IPS DF 6.9 (cell line): Measurements from ENCODE around the gene ROBO4.

Source experiments
- DNase-seq: peaks from one replicate; pipeline ENCODE4 v3.0.0-alpha.2; 2013; ENCODE audit warnings: low read depth, low spot score
- H3K27ac ChIP-seq: one replicate; pipeline ENCODE4 v1.5.1; 2013; ENCODE audit warnings: low read length, control low read depth
- H3K27me3 ChIP-seq: 2 replicates; pipeline ENCODE4 v1.6.1; 2013; ENCODE audit warnings: mild to moderate bottlenecking, low read length; ENCODE audit not compliant: control insufficient read depth, insufficient read depth
- H3K36me3 ChIP-seq: 2 replicates; pipeline ENCODE4 v1.6.1; 2013; ENCODE audit warnings: low read length; ENCODE audit not compliant: control insufficient read depth, insufficient read depth
- H3K4me1 ChIP-seq: 2 replicates; pipeline ENCODE4 v1.6.1; 2013; ENCODE audit warnings: low read length; ENCODE audit not compliant: control insufficient read depth, insufficient read depth
- H3K4me3 ChIP-seq: 2 replicates; pipeline ENCODE4 v1.5.1; 2013; ENCODE audit warnings: mild to moderate bottlenecking, low read length
- H3K9me3 ChIP-seq: 2 replicates; pipeline ENCODE4 v1.6.1; 2013; ENCODE audit warnings: low read length, inconsistent platforms; ENCODE audit not compliant: control insufficient read depth, insufficient read depth
- WGBS: extraction: QIAGEN DNeasy Blood & Tissue Kit; methylation state at CpG from one replicate; pipeline ENCODE4 v1.1.7; 2013; ENCODE audit warnings: mixed read lengths, missing lambda C conversion rate; ENCODE audit not compliant: insufficient read length, insufficient coverage; 5-methylcytosine and 5-hydroxymethylcytosine counted together

The ROBO4 gene

DNA sequence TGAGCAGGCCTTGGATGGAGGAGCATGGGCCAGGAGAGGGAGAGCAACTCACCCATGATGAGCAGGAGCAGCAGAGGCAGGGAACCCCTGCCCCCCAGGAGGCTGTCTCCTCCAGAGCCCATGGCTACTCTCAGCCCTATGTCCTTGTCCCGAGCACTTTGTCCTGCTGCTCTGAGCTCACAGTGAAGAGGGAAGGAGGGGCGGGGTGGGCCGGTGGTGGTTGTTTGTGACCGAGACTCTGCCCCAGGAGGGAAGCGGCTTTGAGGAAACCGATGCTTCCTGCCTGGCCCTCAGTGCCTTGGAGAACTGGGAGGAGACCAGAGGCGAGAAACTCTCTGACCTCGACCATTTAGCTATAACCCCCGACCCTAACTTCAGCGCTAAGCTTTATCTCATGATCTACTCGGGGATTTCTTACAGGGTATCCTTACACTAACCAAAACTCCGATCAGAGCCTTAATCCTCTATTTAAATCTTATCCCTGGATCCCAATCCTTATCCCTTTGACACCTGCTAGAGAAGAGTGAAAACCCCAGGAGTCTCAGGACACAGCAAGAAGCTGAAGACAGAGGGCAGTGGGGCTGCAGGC is at the start of gene ROBO4:
Gene ROBO4, minus strand, starts transcription at position 192 of the 589 bp plus-strand sequence. Its CDS starts 70 bp downstream, at position 122.
- no peak for DNase-seq
- H3K27ac ChIP-seq, result no peak within 1 kb of the TSS
- no peaks in the 10 kb centered on the region for H3K27me3 ChIP-seq
- H3K9me3 ChIP-seq, result no peaks in the 10 kb centered on the region; the same call in 1 of the 2 replicates
- H3K4me3 ChIP-seq, result no peak within 1 kb of the TSS
- no peaks in the 10 kb centered on the region for H3K36me3 ChIP-seq
- no CpG with 5 or more reads among the region's 12 CpGs for WGBS
- H3K4me1 ChIP-seq, result no peaks in the 10 kb centered on the region

DNA sequence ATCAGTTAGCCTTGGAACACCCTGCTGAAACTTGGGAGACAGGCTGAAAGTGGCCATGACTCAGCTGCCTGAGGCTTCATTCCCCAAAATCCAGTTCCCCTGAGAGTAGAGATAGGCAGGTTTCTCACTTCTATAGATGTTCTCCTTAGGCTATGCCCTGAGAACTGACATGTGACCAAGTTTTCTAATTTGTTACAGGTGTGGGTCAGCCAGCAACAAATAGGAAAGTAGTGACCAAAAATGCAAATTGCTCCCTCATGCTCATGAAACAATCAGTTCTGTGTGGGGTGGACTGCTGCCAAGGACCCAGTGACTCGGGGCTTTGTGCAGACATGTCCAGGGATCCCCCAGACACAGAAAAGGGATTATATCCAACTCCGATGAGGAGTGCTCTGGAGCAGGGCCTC is 49.1 kb upstream of the ROBO4 start:
- Histone ChIP-seq H3K4me3 (no peak overlapping the region), H3K36me3 (no peaks in the 10 kb centered on the region), H3K27me3 (no peaks in the 10 kb centered on the region), H3K4me1 (no peaks in the 10 kb centered on the region), H3K9me3 (no peaks in the 10 kb centered on the region), H3K27ac (no peak overlapping the region)
- WGBS, result no CpG with 5 or more reads among the region's 2 CpGs
- no peak for DNase-seq

DNA sequence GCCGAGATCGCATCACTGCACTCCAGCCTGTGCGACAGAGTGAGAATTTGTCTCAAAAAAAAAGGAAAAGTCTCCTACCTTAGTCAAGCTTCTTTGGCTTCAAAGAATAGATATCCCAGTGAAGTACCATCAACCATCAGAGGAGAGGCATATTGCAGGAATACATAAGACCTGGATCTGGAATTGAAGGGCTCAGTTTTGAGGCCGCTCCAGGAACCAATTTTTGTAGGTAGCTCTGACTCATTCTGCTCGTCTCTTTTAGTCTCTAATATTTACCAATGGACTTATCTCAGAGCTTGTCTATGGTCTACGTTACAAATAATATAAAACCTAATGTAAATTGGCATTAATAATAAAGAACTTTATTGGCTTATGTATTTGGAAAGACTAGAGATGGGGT is 48.2 kb upstream of the ROBO4 start:
- WGBS, result no CpG with 5 or more reads among the region's 6 CpGs
- H3K36me3 ChIP-seq, result no peaks in the 10 kb centered on the region
- no peaks in the 10 kb centered on the region for H3K27me3 ChIP-seq
- H3K9me3 ChIP-seq, result no peaks in the 10 kb centered on the region
- no peak for DNase-seq
- H3K4me3 ChIP-seq, result no peak overlapping the region
- no peaks in the 10 kb centered on the region for H3K4me1 ChIP-seq
- no peak overlapping the region for H3K27ac ChIP-seq

DNA sequence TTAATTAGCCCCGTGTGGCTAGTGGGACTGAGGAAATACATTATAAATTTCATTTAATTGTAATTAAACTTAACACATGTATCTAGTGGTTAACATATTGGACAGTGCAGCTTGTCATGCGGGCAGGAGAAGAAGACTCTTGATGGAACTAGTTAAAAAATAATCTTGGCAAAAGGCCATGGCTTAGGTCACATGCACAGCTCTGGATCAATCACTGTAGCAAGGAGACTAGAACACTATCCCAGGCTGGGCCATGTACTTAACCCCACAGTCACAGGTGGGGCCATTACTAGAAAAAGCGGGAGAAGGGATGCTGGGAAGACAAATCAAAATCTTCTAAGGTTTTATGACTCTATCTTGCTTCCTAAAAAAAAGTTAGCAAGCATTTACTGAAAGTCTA is 46.9 kb upstream of the ROBO4 start:
- Histone ChIP-seq H3K4me1 (no peaks in the 10 kb centered on the region), H3K9me3 (no peaks in the 10 kb centered on the region), H3K27me3 (no peaks in the 10 kb centered on the region), H3K27ac (no peak overlapping the region), H3K4me3 (no peak overlapping the region), H3K36me3 (no peaks in the 10 kb centered on the region)
- no peak for DNase-seq
- WGBS, result no CpG with 5 or more reads among the region's 3 CpGs

DNA sequence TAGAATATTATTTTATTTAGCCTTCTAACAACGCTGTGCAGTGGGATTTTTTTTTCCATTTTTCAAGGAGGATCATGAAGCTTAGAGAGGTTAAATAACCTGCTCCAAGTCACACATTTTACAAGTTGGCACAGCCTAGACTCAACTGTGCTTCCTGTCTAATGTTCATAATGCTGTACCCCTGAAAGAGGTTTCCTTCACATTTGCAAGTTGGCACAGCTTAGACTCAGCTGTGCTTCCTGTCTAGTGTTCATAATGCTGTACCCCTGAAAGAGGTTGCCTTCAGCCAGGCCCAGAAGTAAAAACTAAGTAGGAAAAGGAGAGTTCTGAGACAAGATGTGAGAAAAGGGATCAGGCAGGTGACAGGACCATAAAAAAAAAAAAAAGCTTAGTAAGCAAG is 46.1 kb upstream of the ROBO4 start:
- no peaks in the 10 kb centered on the region for H3K36me3 ChIP-seq
- no peak for DNase-seq
- no peaks in the 10 kb centered on the region for H3K27me3 ChIP-seq
- no peaks in the 10 kb centered on the region for H3K9me3 ChIP-seq
- H3K4me1 ChIP-seq, result no peaks in the 10 kb centered on the region
- no CpG with 5 or more reads among the region's 1 CpG for WGBS
- H3K4me3 ChIP-seq, result no peak overlapping the region
- H3K27ac ChIP-seq, result no peak overlapping the region

DNA sequence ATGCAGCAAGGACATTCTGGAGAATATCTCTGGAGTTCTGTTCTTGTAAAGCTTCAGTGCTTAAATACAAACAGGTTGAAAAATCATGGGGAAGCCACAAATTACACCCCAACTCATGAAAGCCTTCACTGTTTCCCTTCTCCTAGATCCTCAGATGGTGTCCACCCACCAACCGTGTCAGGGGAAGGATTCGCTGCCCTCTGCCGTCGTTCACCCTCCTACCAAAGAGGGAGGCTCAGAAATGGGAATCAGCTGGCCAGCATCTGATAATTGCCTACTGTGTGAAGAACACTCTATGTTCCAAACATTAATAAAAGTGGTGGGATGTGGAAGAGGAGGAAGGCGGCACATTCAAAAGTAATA is 45.6 kb upstream of the ROBO4 start:
- H3K9me3 ChIP-seq, result no peaks in the 10 kb centered on the region
- H3K4me1 ChIP-seq, result no peaks in the 10 kb centered on the region
- no CpG with 5 or more reads among the region's 5 CpGs for WGBS
- no peak for DNase-seq
- H3K36me3 ChIP-seq, result no peaks in the 10 kb centered on the region
- H3K27ac ChIP-seq, result no peak overlapping the region
- no peaks in the 10 kb centered on the region for H3K27me3 ChIP-seq
- H3K4me3 ChIP-seq, result no peak overlapping the region

DNA sequence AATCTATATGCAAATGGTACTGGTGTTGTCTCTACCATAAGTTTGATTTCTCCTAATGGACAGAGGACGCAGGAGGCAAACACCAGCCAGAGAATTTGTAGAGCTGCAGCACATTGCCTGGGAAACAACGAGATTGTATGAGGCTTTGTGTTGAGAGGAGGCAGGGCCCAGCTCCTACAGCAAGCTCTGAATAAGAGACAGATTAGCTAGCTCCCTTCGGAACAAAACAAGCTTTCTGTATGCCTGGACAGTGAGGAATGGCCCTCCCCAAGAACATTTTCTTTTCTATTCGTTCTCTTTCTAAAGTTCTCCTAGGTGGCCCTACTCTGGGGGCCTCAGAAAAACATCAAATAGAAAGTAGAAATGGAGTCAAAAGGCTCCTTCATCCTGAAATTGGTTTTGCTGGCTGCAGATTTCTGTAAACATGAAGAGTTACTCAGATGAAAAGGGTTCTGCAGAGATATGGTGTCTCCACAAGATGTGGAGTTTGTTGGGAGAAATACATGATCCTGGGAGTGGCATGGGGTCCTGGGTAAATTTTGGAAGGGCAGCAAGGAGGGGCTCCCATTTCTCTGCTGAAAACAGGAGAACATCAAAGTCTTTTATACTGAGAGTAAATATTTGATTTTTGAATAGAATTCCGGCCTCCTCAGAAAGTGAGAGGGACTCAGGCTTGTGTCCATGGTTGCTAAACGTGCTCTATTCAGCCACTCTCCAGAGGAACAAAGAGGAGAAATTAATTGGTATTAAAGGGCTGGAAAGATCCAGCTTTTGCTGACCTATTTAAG is 45.0 kb upstream of the ROBO4 start:
- Histone ChIP-seq H3K27me3 (no peaks in the 10 kb centered on the region), H3K27ac (no peak overlapping the region), H3K9me3 (no peaks in the 10 kb centered on the region), H3K4me1 (no peaks in the 10 kb centered on the region), H3K36me3 (no peaks in the 10 kb centered on the region), H3K4me3 (no peak overlapping the region)
- DNase-seq, result no peak
- no CpG with 5 or more reads among the region's 6 CpGs for WGBS

DNA sequence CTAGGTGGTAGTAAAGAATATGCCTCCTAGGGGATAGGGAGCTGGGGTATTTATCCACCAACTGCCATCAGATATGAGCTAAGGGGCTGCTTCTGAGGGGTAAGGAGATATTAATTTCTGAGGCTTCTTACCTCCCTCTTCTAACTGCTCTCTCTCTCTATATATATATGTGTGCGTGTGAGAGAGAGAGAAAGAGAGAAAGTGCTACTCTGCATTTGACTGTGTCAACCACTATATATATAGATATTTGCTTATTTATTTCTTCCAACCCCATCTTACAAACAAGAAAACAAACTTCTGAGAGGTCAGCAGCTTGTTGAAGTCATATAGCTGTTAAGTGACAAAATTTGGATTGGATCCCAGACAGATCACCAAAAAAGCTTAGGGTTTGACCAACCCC is 44.0 kb upstream of the ROBO4 start:
- no peaks in the 10 kb centered on the region for H3K36me3 ChIP-seq
- H3K4me3 ChIP-seq, result no peak overlapping the region
- H3K4me1 ChIP-seq, result no peaks in the 10 kb centered on the region
- H3K9me3 ChIP-seq, result no peaks in the 10 kb centered on the region
- H3K27ac ChIP-seq, result no peak overlapping the region
- WGBS, result no CpG with 5 or more reads among the region's 1 CpG
- no peaks in the 10 kb centered on the region for H3K27me3 ChIP-seq
- DNase-seq, result no peak

DNA sequence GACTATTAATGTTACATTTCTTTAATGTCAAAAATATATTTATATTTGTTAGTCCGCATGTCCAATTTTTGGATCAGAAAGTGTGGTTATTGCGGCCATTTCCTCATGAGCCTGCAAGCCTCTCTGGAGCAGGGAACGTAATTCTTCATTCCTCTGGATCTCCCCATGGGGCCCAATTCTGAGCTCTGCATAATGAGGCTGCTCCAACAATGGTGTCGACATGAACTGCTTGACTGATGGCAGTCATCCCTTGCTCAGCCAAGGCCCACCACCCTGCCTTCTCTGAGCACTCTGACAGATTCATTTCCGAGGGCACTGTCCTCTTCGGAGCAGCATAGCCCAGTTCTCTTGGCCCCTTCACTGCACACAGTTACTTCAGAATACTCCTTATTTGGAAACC is 41.3 kb upstream of the ROBO4 start:
- no peak overlapping the region for H3K27ac ChIP-seq
- H3K4me1 ChIP-seq, result no peaks in the 10 kb centered on the region
- H3K4me3 ChIP-seq, result no peak overlapping the region
- H3K27me3 ChIP-seq, result no peaks in the 10 kb centered on the region
- no CpG with 5 or more reads among the region's 6 CpGs for WGBS
- H3K9me3 ChIP-seq, result no peaks in the 10 kb centered on the region
- H3K36me3 ChIP-seq, result no peaks in the 10 kb centered on the region
- no peak for DNase-seq

DNA sequence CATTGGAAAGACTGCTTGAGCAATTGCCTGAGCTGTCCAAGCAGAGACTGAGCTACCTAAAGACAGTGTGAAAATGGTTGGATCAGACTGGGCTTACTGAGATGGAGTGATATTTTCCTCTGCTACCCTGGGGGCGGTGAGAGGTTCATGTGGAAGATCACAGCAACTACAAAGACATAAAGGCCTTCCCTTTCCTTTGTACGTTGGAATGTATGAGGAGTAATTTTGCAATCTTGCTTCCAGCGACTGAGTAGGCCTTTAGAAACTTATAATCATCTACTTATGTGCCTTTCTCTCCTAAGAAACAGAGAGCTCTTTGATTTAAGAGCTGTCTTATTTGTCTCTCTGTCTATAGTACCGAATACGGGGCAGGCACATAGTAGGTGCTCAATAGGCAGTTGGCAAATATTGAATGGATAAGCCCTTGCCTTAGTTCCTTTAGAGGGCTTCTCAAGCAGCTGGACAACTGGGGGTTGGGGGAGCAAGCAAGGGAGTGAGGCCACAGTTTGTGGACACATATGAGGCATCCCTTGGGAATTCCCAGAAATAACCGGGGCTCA is 40.6 kb upstream of the ROBO4 start:
- WGBS, result no CpG with 5 or more reads among the region's 6 CpGs
- Histone ChIP-seq H3K4me3 (no peak overlapping the region), H3K36me3 (no peaks in the 10 kb centered on the region), H3K4me1 (no peaks in the 10 kb centered on the region), H3K27ac (no peak overlapping the region), H3K9me3 (no peaks in the 10 kb centered on the region), H3K27me3 (no peaks in the 10 kb centered on the region)
- no peak for DNase-seq
